Testis (tissue), 5 donors: ENCODE data around the gene ZNF583. TPM values are rescaled to one million over a fixed set of nuclear protein-coding genes. Genes with fewer than 3 reads are reported as not detected.

Experiments
- DNase-seq: peaks from one replicate; pipeline ENCODE4 v3.0.0-alpha.2; 2019
- H3K27ac ChIP-seq, 2 donors: fragments of 200-600 bp; sonication (generic); one replicate each; pipeline ENCODE4 v1.5.1; 2019
- H3K27me3 ChIP-seq: fragments of 200-600 bp; sonication (generic); one replicate; pipeline ENCODE4 v1.5.1; 2019
- H3K36me3 ChIP-seq: fragments of 200-600 bp; sonication (generic); one replicate; pipeline ENCODE4 v1.5.1; 2017; ENCODE audit warnings: low read depth; ENCODE audit errors: missing control alignments
- H3K4me1 ChIP-seq: fragments of 200-600 bp; sonication (generic); one replicate; pipeline ENCODE4 v1.5.1; 2019
- H3K4me3 ChIP-seq, 2 donors: fragments of 200-600 bp; sonication (generic); one replicate each; pipeline ENCODE4 v1.5.1; 2017 to 2019
- H3K9me3 ChIP-seq: fragments of 200-600 bp; sonication (generic); one replicate; pipeline ENCODE4 v1.5.1; 2017
- POLR2A ChIP-seq: fragments of 450-650 bp; IDR thresholded peaks from one replicate; pipeline ENCODE4 v1.6.1; 2017; ENCODE audit warnings: antibody characterized with exemption, mild to moderate bottlenecking, moderate library complexity
- WGBS, 2 donors: methylation state at CpG; one replicate each; pipeline ENCODE4 v1.1.5; 2018; 5-methylcytosine and 5-hydroxymethylcytosine counted together
- intact Hi-C: fragments of 100-400 bp; cut with DNase I; formaldehyde crosslinking; loops from one replicate; pipeline ENCODE4 v1.15.1; 2023; ENCODE audit warnings: low total_unique reads
- long read RNA-seq, 2 donors: transcript quantifications; one replicate each; lab custom pipeline, GENCODE V29; 2026
- polyA plus RNA-seq: library from polyadenylated mRNA; stranded (reverse); fragments of 350-450 nt; fragmentation: Illumina TruSeq; extraction: RNeasy Lipid Tissue Mini Kit (QIAGEN cat#74804); gene quantifications from one replicate; pipeline ENCODE4 v1.2.3, GENCODE V29; 2014; ENCODE audit warnings: low read depth, low replicate concordance; ENCODE audit not compliant: insufficient read depth
- total RNA-seq, 2 donors: library from RNA; depleted of rRNA; stranded (reverse); fragments of >200 nt; gene quantifications; one replicate each; pipeline ENCODE4 v1.2.3, GENCODE V29; 2016
- TF ChIP-seq, protein P1 (sequence below), 3 experiments: fragments of 450-650 bp in 2 of 3; fragments of 200-600 bp in 1 of 3; sonication (generic) in 1 of 3; IDR thresholded peaks; one replicate each; pipeline ENCODE4 v1.5.1; 2016 to 2019; ENCODE audit warnings: antibody characterized with exemption in 3 of 3, mild to moderate bottlenecking in 2 of 3, moderate library complexity in 1 of 3

Gene ZNF583
- total RNA-seq (10 to 100 TPM in 1 of 2 donors, 1 to 10 TPM in 1; 8.6 to 16.2 TPM), polyA plus RNA-seq (13.2 TPM)
- long read RNA-seq, donor 1, full-length matches to known transcripts: 5 of 5 reads
- long read RNA-seq, donor 1, partial matches to known transcripts: 0 of 5 reads
- long read RNA-seq, donor 1, other reads (novel, unspliced or antisense): 0 of 5 reads
- long read RNA-seq, donor 2, full-length matches to known transcripts: 5 of 5 reads
- long read RNA-seq, donor 2, partial matches to known transcripts: 0 of 5 reads
- long read RNA-seq, donor 2, other reads (novel, unspliced or antisense): 0 of 5 reads

DNA sequence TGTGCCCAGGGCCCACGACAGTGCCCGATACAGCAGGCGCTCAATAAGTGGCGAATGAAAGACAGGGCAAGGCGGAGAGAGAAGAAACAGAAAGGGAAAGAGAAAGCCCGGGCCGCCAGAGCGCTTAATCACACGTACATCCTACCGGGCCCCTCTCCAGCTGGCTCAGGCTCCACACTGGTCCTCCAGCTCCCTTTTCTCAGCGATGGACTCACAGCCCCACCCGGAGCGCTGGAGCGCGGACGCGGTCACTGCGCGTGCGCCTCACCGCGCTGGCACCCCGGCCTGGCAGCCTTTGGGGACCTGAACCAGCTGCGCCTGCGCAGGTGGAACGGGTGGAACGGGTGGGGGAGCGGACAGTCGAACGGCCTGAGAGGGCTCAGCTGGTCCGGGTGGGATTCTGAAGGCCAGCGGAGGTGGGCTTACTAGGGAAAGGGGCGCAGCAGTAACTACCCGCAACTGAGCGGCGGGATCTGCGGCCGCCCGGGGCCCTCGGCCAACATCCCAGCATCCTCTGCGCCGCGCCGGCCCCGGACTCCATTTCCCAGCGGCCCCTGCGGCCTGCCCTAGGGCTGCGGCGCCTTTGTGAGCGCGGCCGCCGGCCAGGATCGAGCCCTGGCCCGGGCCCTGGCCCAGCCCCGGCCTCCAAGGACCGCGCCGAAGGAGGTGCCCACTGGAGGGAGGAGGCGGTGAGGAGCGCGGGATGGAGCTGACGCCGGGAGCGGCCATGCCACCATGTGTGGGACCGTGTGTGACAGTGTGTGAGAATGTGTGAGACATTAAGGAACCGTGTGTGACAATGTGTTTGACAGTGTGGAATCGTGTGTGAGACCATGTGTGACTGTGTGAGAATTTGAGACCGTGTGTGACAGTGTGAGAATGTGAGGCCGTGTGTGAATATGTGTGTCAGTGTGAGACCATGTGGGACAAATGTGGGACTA is at the start of gene ZNF583:
Gene ZNF583, plus strand, starts transcription at position 569 of the 941 bp plus-strand sequence. CDS start 2,783 bp downstream, outside the sequence.
- H3K4me1 ChIP-seq: peaks cover 13% of the 10 kb centered on the region
- H3K9me3 ChIP-seq: no peaks in the 10 kb centered on the region
- peak within 1 kb of the TSS; percentile 89 to 90 for H3K4me3 ChIP-seq
- DNase-seq: peak; percentile 97
- H3K27me3 ChIP-seq: no peaks in the 10 kb centered on the region
- H3K36me3 ChIP-seq: peaks cover 4% of the 10 kb centered on the region
- WGBS, 2 donors: 0% methylated on average over 44 to 69 of the region's 70 CpGs
- intact Hi-C loops: no loop called here
- TF ChIP-seq POLR2A: no peak
- TF ChIP-seq, protein P1, sequence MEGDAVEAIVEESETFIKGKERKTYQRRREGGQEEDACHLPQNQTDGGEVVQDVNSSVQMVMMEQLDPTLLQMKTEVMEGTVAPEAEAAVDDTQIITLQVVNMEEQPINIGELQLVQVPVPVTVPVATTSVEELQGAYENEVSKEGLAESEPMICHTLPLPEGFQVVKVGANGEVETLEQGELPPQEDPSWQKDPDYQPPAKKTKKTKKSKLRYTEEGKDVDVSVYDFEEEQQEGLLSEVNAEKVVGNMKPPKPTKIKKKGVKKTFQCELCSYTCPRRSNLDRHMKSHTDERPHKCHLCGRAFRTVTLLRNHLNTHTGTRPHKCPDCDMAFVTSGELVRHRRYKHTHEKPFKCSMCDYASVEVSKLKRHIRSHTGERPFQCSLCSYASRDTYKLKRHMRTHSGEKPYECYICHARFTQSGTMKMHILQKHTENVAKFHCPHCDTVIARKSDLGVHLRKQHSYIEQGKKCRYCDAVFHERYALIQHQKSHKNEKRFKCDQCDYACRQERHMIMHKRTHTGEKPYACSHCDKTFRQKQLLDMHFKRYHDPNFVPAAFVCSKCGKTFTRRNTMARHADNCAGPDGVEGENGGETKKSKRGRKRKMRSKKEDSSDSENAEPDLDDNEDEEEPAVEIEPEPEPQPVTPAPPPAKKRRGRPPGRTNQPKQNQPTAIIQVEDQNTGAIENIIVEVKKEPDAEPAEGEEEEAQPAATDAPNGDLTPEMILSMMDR (IDR thresholded peaks at IDR 0.05): peak in 1 of 3 experiments; percentile 17
- peak within 1 kb of the TSS; percentile 98 to 99 for H3K27ac ChIP-seq

DNA sequence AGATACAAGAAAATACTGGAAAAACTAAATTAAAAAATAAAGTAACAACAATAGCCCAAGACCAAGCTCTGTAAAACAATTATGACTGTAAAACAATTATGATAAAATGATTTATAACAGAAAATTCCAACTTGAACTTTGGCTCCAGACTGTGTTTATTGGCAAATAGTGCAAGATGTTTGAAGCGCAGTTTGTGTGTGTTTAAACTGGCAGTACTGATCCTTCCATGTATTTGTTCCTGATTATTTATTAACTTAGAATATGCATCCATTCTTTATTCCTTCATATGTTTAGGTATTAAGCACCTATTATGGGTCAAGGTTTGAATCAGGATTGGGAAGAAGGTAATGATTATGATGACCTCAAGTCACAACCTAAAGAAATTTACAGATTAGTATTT is 48.6 kb upstream of the ZNF583 start:
- Histone ChIP-seq H3K4me3 (no peak overlapping the region), H3K27ac (no peak overlapping the region), H3K36me3 (no peaks in the 10 kb centered on the region), H3K27me3 (no peaks in the 10 kb centered on the region), H3K4me1 (no peaks in the 10 kb centered on the region), H3K9me3 (no peaks in the 10 kb centered on the region)
- intact Hi-C loops: loop anchor here (10.0 kb wide), 1 partner anchor 101 kb away; no protein-coding TSS in a partner anchor
- WGBS, 2 donors: 89 to 91% methylated on average over 1 of the region's 1 CpG
- no peak for DNase-seq
- TF ChIP-seq, protein P1 (IDR thresholded peaks at IDR 0.05): no peak
- no peak for TF ChIP-seq POLR2A

DNA sequence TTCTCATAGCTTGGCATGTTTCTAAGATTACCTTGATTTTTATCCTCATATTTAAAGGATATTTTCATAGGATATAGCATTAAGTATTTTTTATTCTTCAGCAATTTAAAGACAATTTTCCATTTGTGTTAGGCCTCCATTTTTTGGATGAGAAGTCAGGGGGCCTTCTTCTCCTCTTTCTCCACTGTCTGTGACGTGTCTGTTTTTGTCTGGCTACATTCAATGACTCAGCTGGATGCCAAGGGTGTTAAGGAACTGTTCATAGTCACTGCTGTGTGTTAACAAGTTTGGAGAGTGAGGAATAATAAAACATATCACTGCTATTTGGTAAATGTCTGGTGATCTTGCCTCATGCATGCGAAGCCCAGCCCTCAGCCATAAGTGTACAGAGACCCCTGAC is 47.2 kb upstream of the ZNF583 start:
- TF ChIP-seq POLR2A: no peak
- TF ChIP-seq, protein P1 (IDR thresholded peaks at IDR 0.05): no peak
- intact Hi-C loops: loop anchor here (10.0 kb wide), 1 partner anchor 102 kb away; no protein-coding TSS in a partner anchor
- 63 to 96% methylated on average over 2 of the region's 2 CpGs for WGBS, 2 donors
- Histone ChIP-seq H3K4me3 (no peak overlapping the region), H3K36me3 (no peaks in the 10 kb centered on the region), H3K27me3 (no peaks in the 10 kb centered on the region), H3K4me1 (no peaks in the 10 kb centered on the region), H3K9me3 (no peaks in the 10 kb centered on the region), H3K27ac (no peak overlapping the region)
- DNase-seq: no peak

DNA sequence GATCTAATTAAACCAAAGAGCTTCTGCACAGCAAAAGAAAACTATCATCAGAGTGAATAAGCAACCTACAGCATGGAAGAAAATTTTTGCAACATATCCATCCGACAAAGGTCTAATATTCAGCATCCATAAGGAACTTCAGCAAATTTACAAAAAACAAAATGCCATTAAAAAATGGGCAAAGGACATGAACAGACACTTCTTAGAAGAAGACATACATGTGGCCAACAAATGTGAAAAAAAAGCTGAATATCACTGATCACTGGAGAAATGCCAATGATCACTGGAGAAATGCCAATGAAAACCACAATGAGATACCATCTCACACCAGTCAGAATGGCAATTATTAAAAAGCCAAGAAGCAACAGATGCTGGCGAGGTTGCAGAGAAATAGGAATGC is 43.3 kb upstream of the ZNF583 start:
- Histone ChIP-seq H3K4me3 (no peak overlapping the region), H3K9me3 (no peaks in the 10 kb centered on the region), H3K27ac (no peak overlapping the region), H3K27me3 (no peaks in the 10 kb centered on the region), H3K4me1 (no peaks in the 10 kb centered on the region), H3K36me3 (no peaks in the 10 kb centered on the region)
- no peak for DNase-seq
- 95 to 98% methylated on average over 2 of the region's 2 CpGs for WGBS, 2 donors
- intact Hi-C loops: no loop called here
- TF ChIP-seq, protein P1 (IDR thresholded peaks at IDR 0.05): no peak
- no peak for TF ChIP-seq POLR2A
